ENCODE results near the gene AOPEP. TPM values are rescaled to one million over a fixed set of nuclear protein-coding genes. Genes with fewer than 3 reads are reported as not detected.

Gene AOPEP
- total RNA-seq, 1 experiment from 2014 or later: 15.0 TPM

DNA sequence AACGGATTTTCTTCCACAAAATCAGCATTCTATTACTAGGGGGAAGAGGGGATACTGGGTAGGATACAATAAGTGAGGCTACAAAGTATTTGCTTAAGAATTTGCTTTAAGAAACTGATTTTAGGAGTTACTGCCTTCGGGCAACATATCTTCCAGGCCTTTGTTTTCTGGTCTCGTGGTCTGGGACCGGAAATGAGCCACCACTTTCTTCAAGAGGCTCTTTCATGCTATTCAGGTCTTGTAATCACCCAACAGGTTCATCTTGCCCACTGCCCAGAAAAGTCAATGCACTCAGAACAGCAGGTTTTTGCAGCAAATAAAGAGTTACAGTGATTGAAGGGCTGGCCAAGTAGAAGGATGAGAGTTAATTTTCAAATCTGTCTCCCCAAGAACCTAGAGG, 6.6 kb upstream of the AOPEP start:
- H2AK5ac ChIP-seq (ENCODE audit: insufficient read length, low read length): no peak overlapping the region
- H2BK12ac ChIP-seq (ENCODE audit: insufficient read length, low read depth, low read length): no peak overlapping the region
- H3T11ph ChIP-seq (ENCODE audit: low read length): no peak overlapping the region
- H3K27ac ChIP-seq (ENCODE audit: insufficient read length, low read depth, low read length): no peak overlapping the region
- no peak overlapping the region for H2BK20ac ChIP-seq (ENCODE audit: low read depth, low read length, poor library complexity, severe bottlenecking)
- H3K79me2 ChIP-seq (ENCODE audit: insufficient read depth, low read length): no peaks in the 10 kb centered on the region
- no peak overlapping the region for H3K14ac ChIP-seq (ENCODE audit: insufficient read depth, low read length)
- no peak overlapping the region for H4K5ac ChIP-seq (ENCODE audit: insufficient read length, low read depth, low read length)
- H3K27me3 ChIP-seq (ENCODE audit: insufficient read depth, low read length): no peaks in the 10 kb centered on the region
- H3K23ac ChIP-seq (ENCODE audit: insufficient read length, low read depth, low read length): no peak overlapping the region
- no peak overlapping the region for H3K9ac ChIP-seq (ENCODE audit: extremely low read depth, insufficient read length, low read length)
- no peak overlapping the region for H2BK5ac ChIP-seq (ENCODE audit: insufficient read length, low read length)
- WGBS (ENCODE audit: extremely low coverage, insufficient read length, low lambda C conversion rate): no CpG with 5 or more reads among the region's 4 CpGs
- H3K36me3 Mint-ChIP-seq (ENCODE audit: insufficient read depth in 1 of 3, low read depth in 3 of 3): no peaks in the 10 kb centered on the region
- no peak overlapping the region for H3K27ac Mint-ChIP-seq
- H3K56ac ChIP-seq (ENCODE audit: insufficient read length, low read depth, low read length): no peak overlapping the region
- H3K4me1 ChIP-seq (ENCODE audit: insufficient read depth, low read length): no peaks in the 10 kb centered on the region
- no peak overlapping the region for H3K18ac ChIP-seq (ENCODE audit: insufficient read length, low read depth, low read length)
- TF ChIP-seq, protein P1, sequence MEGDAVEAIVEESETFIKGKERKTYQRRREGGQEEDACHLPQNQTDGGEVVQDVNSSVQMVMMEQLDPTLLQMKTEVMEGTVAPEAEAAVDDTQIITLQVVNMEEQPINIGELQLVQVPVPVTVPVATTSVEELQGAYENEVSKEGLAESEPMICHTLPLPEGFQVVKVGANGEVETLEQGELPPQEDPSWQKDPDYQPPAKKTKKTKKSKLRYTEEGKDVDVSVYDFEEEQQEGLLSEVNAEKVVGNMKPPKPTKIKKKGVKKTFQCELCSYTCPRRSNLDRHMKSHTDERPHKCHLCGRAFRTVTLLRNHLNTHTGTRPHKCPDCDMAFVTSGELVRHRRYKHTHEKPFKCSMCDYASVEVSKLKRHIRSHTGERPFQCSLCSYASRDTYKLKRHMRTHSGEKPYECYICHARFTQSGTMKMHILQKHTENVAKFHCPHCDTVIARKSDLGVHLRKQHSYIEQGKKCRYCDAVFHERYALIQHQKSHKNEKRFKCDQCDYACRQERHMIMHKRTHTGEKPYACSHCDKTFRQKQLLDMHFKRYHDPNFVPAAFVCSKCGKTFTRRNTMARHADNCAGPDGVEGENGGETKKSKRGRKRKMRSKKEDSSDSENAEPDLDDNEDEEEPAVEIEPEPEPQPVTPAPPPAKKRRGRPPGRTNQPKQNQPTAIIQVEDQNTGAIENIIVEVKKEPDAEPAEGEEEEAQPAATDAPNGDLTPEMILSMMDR (conservative IDR thresholded peaks at IDR 0.05): no peak
- DNase-seq: no peak
- no peaks in the 10 kb centered on the region for H3K79me1 ChIP-seq (ENCODE audit: insufficient read depth, low read depth, low read length, poor library complexity, severe bottlenecking)
- no peak overlapping the region for H4K91ac ChIP-seq (ENCODE audit: insufficient read length, low read depth, low read length)
- no peaks in the 10 kb centered on the region for H4K20me1 ChIP-seq (ENCODE audit: control insufficient read depth, insufficient read depth, insufficient read length)
- no peak overlapping the region for H4K8ac ChIP-seq (replicated peaks; ENCODE audit: insufficient read length, low read depth, low read length)
- no peak overlapping the region for H2AFZ ChIP-seq (ENCODE audit: low read length)
- peaks cover 6% of the 10 kb centered on the region; the same call in 1 of the 2 replicates for H3K27me3 Mint-ChIP-seq (ENCODE audit: low read depth)
- no peak overlapping the region for H3K4me3 Mint-ChIP-seq
- H3K23me2 ChIP-seq (ENCODE audit: insufficient read length, low read depth, low read length, poor library complexity, severe bottlenecking): no peaks in the 10 kb centered on the region
- H2BK15ac ChIP-seq (ENCODE audit: low read depth, low read length): no peak overlapping the region
- H2BK120ac ChIP-seq (ENCODE audit: low read depth, low read length, poor library complexity, severe bottlenecking): no peak overlapping the region
- H3K4ac ChIP-seq (ENCODE audit: low read depth, low read length): no peak overlapping the region
- no peak overlapping the region for H3K4me2 ChIP-seq (ENCODE audit: insufficient read depth, insufficient read length, low read length)
- H3K9me3 Mint-ChIP-seq: peaks cover 0 to 3% of the 10 kb centered on the region in 2 experiments; a peak in 2 of 5 replicates
- H3K9me3 ChIP-seq (ENCODE audit: control insufficient read depth, low read depth, low read length): no peaks in the 10 kb centered on the region
- peaks cover 0 to 4% of the 10 kb centered on the region in 2 experiments; a peak in 1 of 4 replicates for H3K4me1 Mint-ChIP-seq
